ACC112 (cell line): ENCODE measurements around the gene C16orf86.

Source experiments
- H2AFZ ChIP-seq: fragments of 200-600 bp; sonication (generic); one replicate; pipeline ENCODE4 v1.6.0; 2017; ENCODE audit warnings: antibody characterized with exemption, low read length; ENCODE audit not compliant: unreplicated experiment
- H3K27ac ChIP-seq: fragments of 200-600 bp; sonication (generic); 2 replicates; pipeline ENCODE4 v1.5.1; 2014; ENCODE audit warnings: low read depth, mild to moderate bottlenecking, antibody characterized with exemption, low read length, moderate library complexity
- H3K27me3 ChIP-seq: fragments of 200-600 bp; sonication (generic); 2 replicates; pipeline ENCODE4 v1.6.1; 2014; ENCODE audit warnings: mild to moderate bottlenecking, antibody characterized with exemption, low read length, moderate library complexity, mixed read lengths; ENCODE audit not compliant: insufficient read depth
- H3K36me3 ChIP-seq: fragments of 200-600 bp; sonication (generic); 2 replicates; pipeline ENCODE4 v1.6.1; 2016; ENCODE audit warnings: mild to moderate bottlenecking, antibody characterized with exemption, low read length, moderate library complexity, mixed read lengths; ENCODE audit not compliant: insufficient read depth
- H3K4me1 ChIP-seq: fragments of 200-600 bp; sonication (generic); one replicate; pipeline ENCODE4 v1.6.1; 2016; ENCODE audit warnings: low read length, mixed read lengths; ENCODE audit not compliant: insufficient read depth, unreplicated experiment, control insufficient read depth
- H3K4me3 ChIP-seq: fragments of 200-600 bp; sonication (generic); 2 replicates; pipeline ENCODE4 v1.5.1; 2014; ENCODE audit warnings: mild to moderate bottlenecking, low read depth, low read length
- H3K79me2 ChIP-seq: fragments of 200-600 bp; sonication (generic); one replicate; pipeline ENCODE4 v1.6.0; 2016; ENCODE audit warnings: low read length; ENCODE audit not compliant: control insufficient read depth, unreplicated experiment, insufficient read depth

The C16orf86 gene

GRCh38 chr16:67699265-67699664, 32.7 kb downstream of the C16orf86 start:
- H3K79me2 ChIP-seq = peaks cover 2% of the 10 kb centered on the region
- H3K27me3 ChIP-seq = no peaks in the 10 kb centered on the region
- H3K4me3 ChIP-seq = no peak overlapping the region
- no peaks in the 10 kb centered on the region for H3K4me1 ChIP-seq
- H2AFZ ChIP-seq = no peak overlapping the region
- no peak overlapping the region for H3K27ac ChIP-seq
- H3K36me3 ChIP-seq = peaks cover 5% of the 10 kb centered on the region; the same call in 1 of the 2 replicates

DNA sequence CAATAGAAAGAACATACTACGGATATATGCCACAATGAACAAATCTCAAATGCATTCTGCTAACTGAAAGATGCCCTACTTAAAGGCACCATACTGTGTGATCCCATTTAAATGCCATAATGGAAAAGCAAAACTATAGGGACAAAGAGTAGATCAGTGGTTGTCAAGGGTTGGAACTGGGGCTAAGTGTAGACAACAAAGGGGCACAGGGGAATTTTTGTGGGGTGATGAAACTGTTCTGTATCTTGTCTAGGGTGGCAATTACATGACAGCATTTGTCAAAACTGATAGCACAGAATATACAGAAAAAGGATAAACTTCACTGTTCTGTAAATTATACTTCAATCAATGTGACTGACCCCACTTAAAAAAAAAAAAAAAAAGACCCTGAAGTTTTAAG, 34.8 kb downstream of the C16orf86 start:
- no peak overlapping the region for H2AFZ ChIP-seq
- no peaks in the 10 kb centered on the region for H3K4me1 ChIP-seq
- H3K27me3 ChIP-seq = no peaks in the 10 kb centered on the region
- H3K4me3 ChIP-seq = no peak overlapping the region
- peaks cover 9% of the 10 kb centered on the region for H3K79me2 ChIP-seq
- peaks cover 5% of the 10 kb centered on the region; the same call in 1 of the 2 replicates for H3K36me3 ChIP-seq
- H3K27ac ChIP-seq = no peak overlapping the region

DNA sequence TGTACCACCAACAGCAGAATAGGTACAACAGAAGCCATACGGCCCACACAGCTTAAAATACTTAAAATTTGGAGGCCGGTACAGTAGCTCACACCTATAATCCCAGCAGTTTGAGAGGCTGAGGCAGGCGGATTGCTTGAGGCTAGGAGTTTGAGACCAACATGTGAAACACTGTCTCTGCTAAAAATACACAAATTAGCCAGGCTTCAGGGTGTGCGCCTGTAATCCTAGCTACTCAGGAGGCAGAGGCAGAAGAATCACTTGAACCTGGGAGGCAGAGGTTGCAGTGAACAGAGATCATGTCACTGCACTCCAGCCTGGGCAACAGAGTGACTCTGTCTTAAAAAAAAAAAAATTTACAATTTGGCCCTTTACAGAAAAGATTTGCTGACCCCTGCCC, 35.5 kb downstream of the C16orf86 start:
- H3K27me3 ChIP-seq = no peaks in the 10 kb centered on the region
- peaks cover 5% of the 10 kb centered on the region; the same call in 1 of the 2 replicates for H3K36me3 ChIP-seq
- no peak overlapping the region for H3K4me3 ChIP-seq
- H3K79me2 ChIP-seq = peaks cover 9% of the 10 kb centered on the region
- H3K4me1 ChIP-seq = no peaks in the 10 kb centered on the region
- no peak overlapping the region for H2AFZ ChIP-seq
- H3K27ac ChIP-seq = no peak overlapping the region

- peaks cover 10% of the 10 kb centered on the region for H3K79me2 ChIP-seq
- peaks cover 2% of the 10 kb centered on the region for H3K4me1 ChIP-seq
- H3K27me3 ChIP-seq = no peaks in the 10 kb centered on the region
- H3K27ac ChIP-seq = no peak overlapping the region
- H3K36me3 ChIP-seq = peaks cover 4% of the 10 kb centered on the region; the same call in 1 of the 2 replicates
- no peak overlapping the region for H2AFZ ChIP-seq
- H3K4me3 ChIP-seq = no peak overlapping the region
Measured at GRCh38 chr16:67703626-67704025, 37.0 kb downstream of the C16orf86 start.

GRCh38 chr16:67704110-67704509, 37.5 kb downstream of the C16orf86 start:
- peaks cover 5% of the 10 kb centered on the region for H3K4me1 ChIP-seq
- no peaks in the 10 kb centered on the region for H3K27me3 ChIP-seq
- H3K79me2 ChIP-seq = peaks cover 9% of the 10 kb centered on the region

GRCh38 chr16:67707210-67707609, 40.6 kb downstream of the C16orf86 start:
- Histone ChIP-seq H3K79me2 (peaks cover 16% of the 10 kb centered on the region), H3K4me1 (peaks cover 5% of the 10 kb centered on the region), H3K4me3 (no peak overlapping the region), H3K36me3 (no peaks in the 10 kb centered on the region), H2AFZ (no peak overlapping the region), H3K27me3 (no peaks in the 10 kb centered on the region), H3K27ac (no peak overlapping the region)

More at GRCh38 chr16:67704110-67704509, 37.5 kb downstream of the C16orf86 start:
- Histone ChIP-seq H3K36me3 (no peaks in the 10 kb centered on the region; the same call in 1 of the 2 replicates), H3K4me3 (no peak overlapping the region), H2AFZ (no peak overlapping the region), H3K27ac (no peak overlapping the region)

- no peak overlapping the region for H3K27ac ChIP-seq
- peaks cover 5% of the 10 kb centered on the region for H3K4me1 ChIP-seq
- no peaks in the 10 kb centered on the region for H3K36me3 ChIP-seq
- H2AFZ ChIP-seq = no peak overlapping the region
- H3K4me3 ChIP-seq = no peak overlapping the region
- H3K27me3 ChIP-seq = no peaks in the 10 kb centered on the region
- H3K79me2 ChIP-seq = peaks cover 16% of the 10 kb centered on the region
Measured at GRCh38 chr16:67707790-67708189, 41.2 kb downstream of the C16orf86 start.

- Histone ChIP-seq H3K36me3 (no peaks in the 10 kb centered on the region), H3K27ac (no peak overlapping the region), H2AFZ (no peak overlapping the region), H3K4me1 (peaks cover 5% of the 10 kb centered on the region), H3K79me2 (peaks cover 20% of the 10 kb centered on the region), H3K4me3 (no peak overlapping the region), H3K27me3 (no peaks in the 10 kb centered on the region)
Measured at GRCh38 chr16:67708368-67708771, 41.8 kb downstream of the C16orf86 start.

DNA sequence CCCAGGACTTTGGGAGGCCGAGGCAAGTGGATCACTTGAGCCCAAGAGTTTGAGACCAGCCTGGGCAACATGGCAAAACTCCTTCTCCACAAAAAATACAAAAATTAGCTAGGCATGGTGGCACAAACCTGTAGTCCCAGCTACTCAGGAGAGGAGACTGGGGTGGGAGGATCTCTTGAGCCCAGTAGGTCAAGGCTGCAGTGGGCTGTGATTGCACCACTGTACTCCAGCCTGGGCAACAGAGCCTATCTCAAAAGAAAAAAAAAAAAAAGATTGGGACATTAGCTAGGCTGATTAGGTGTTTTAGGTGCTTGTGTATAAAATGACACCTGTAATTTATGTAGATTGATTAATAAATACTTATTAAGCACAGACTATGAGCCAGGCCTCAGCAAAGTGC, 42.4 kb downstream of the C16orf86 start:
- Histone ChIP-seq H2AFZ (no peak overlapping the region), H3K36me3 (no peaks in the 10 kb centered on the region), H3K4me3 (no peak overlapping the region), H3K79me2 (peaks cover 25% of the 10 kb centered on the region), H3K4me1 (peaks cover 5% of the 10 kb centered on the region), H3K27me3 (no peaks in the 10 kb centered on the region), H3K27ac (no peak overlapping the region)

- H2AFZ ChIP-seq = no peak overlapping the region
- no peaks in the 10 kb centered on the region for H3K36me3 ChIP-seq
- H3K4me1 ChIP-seq = peaks cover 5% of the 10 kb centered on the region
- H3K27ac ChIP-seq = no peak overlapping the region
- H3K79me2 ChIP-seq = peaks cover 25% of the 10 kb centered on the region
- no peak overlapping the region for H3K4me3 ChIP-seq
- H3K27me3 ChIP-seq = no peaks in the 10 kb centered on the region
Measured at GRCh38 chr16:67710607-67711006, 44.0 kb downstream of the C16orf86 start.

DNA sequence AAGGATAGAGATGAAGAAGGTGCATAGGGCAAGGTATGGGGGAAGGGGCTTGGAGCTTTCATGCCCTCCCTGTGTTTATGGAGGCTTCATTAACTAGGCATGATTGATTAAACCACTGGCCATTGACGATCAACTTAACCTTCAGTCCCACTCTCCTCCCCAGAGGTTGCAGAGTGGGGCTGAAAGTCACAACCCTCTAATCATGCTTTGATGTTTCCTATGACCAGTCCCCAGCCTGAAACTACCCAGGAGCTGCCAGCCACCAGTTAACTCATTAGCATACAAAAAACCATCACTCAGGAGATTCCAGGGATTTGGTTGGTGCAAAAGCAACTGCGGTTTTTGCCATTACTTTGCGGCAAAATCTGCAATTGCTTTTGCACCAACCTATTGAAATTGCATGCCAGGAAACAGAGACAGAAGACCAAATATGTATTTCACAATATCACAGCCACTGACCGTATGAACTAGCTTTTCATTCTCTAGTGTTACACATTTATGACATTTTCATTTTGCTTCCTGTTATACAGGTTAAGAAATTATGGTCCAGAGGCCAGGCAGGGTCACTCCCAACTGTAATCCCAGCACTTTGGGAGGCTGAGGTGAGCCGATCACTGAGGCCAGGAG, 47.1 kb downstream of the C16orf86 start:
- Histone ChIP-seq H3K27ac (no peak overlapping the region), H3K27me3 (no peaks in the 10 kb centered on the region)

More for the DNA sequence above, 47.1 kb downstream of the C16orf86 start:
- Histone ChIP-seq H3K4me3 (no peak overlapping the region), H3K79me2 (peaks cover 51% of the 10 kb centered on the region), H3K4me1 (peaks cover 8% of the 10 kb centered on the region), H2AFZ (no peak overlapping the region), H3K36me3 (no peaks in the 10 kb centered on the region)
